Kidney (tissue), 14 donors: ENCODE data around the gene KXD1. TPM values are rescaled to one million over a fixed set of nuclear protein-coding genes. Genes with fewer than 3 reads are reported as not detected.
A peak's percentile ranks its signal among the peaks of the same experiment; 100 is the strongest.

Experiments
- DNase-seq, 5 donors: peaks; one replicate each; pipeline ENCODE4 v3.0.0-alpha.2; 2013 to 2020
- FAIRE-seq: peaks from 2 replicates; lab custom pipeline; 2012; peaks lifted over from hg19 to GRCh38; lab: Jason Lieb, UNC
- H3K27ac ChIP-seq, 2 donors: one replicate each; pipeline ENCODE4 v1.7.0; 2013; ENCODE audit warnings: low read depth in 2 of 2, low read length in 2 of 2, inconsistent platforms in 1 of 2
- H3K27me3 ChIP-seq: one replicate; pipeline ENCODE4 v1.7.1; 2013; ENCODE audit warnings: low read length, inconsistent platforms; ENCODE audit not compliant: control insufficient read depth, insufficient read depth
- H3K36me3 ChIP-seq, 3 donors: one replicate each; pipeline versions ENCODE4 v1.7.0 to v1.7.1; 2013; ENCODE audit warnings: low read length in 3 of 3, control low read depth in 1 of 3, inconsistent platforms in 1 of 3; ENCODE audit not compliant: insufficient read depth in 3 of 3, control insufficient read depth in 2 of 3
- H3K4me1 ChIP-seq, 3 donors: one replicate each; pipeline versions ENCODE4 v1.7.0 to v1.7.1; 2013; ENCODE audit warnings: low read length in 3 of 3, inconsistent platforms in 1 of 3, low read depth in 1 of 3; ENCODE audit not compliant: control insufficient read depth in 2 of 3, insufficient read depth in 2 of 3
- H3K4me3 ChIP-seq, 3 donors: one replicate each; pipeline versions ENCODE4 v1.7.0 to v1.8.1; 2013; ENCODE audit warnings: low read length in 3 of 3, control low read depth in 1 of 3, inconsistent platforms in 1 of 3
- H3K9ac ChIP-seq, 3 donors: one replicate each; pipeline versions ENCODE4 v1.7.0 to v1.7.1; 2013; ENCODE audit warnings: low read length in 3 of 3, control low read depth in 1 of 3, inconsistent platforms in 1 of 3
- H3K9me3 ChIP-seq, 3 donors: one replicate each; pipeline versions ENCODE4 v1.7.0 to v1.7.1; 2013; ENCODE audit warnings: low read length in 3 of 3, control low read depth in 1 of 3, inconsistent platforms in 1 of 3; ENCODE audit not compliant: control insufficient read depth in 2 of 3, insufficient read depth in 1 of 3
- CTCF ChIP-seq: IDR thresholded peaks from 3 replicates; pipeline ENCODE4 v1.5.1; 2012; ENCODE audit warnings: mild to moderate bottlenecking, moderate library complexity, borderline replicate concordance; ENCODE audit not compliant: insufficient read depth; ENCODE audit errors: extremely low read depth
- intact Hi-C: fragments of 100-400 bp; cut with DNase I; formaldehyde crosslinking; loops from one replicate; pipeline ENCODE4 v1.11.1; 2022
- polyA plus RNA-seq: library from polyadenylated mRNA; stranded (reverse); fragments of 350-450 nt; fragmentation: Illumina TruSeq; extraction: RNeasy Lipid Tissue Mini Kit (QIAGEN cat#74804); gene quantifications from one replicate; pipeline ENCODE4 v1.2.3, GENCODE V29; 2014; ENCODE audit warnings: low read depth, low replicate concordance; ENCODE audit not compliant: insufficient read depth
- total RNA-seq: library from RNA; stranded (reverse); fragmentation: NEBNext Ultra II Directional; extraction: Animal tissue kit (Norgen Biotek cat#: 25700); gene quantifications from one replicate; pipeline ENCODE4 v1.2.1, GENCODE V29; 2021
- donor health status: control.
- donor health status: control.
- donor health status: control.
- donor health status: control.
- donor health status: control.
- donor health status: DM: yes; HTN: yes; CAD: no.
- donor health status: Normal renal cell carcinoma (clear cell type).

The KXD1 gene
- total and polyA plus RNA-seq, 2 donors from 2014 or later: 56.3 to 69.9 TPM

GRCh38 chr19:18515959-18516358, 41.7 kb upstream of the KXD1 start:
- intact Hi-C loops: no loop called here
- H3K27ac ChIP-seq: peak overlapping the region; percentile 65 to 92
- no peak overlapping the region for H3K4me3 ChIP-seq
- DNase-seq (no peak), FAIRE-seq (no peak)
- H3K4me1 ChIP-seq: peaks cover 2 to 46% (median 41%) of the 10 kb centered on the region in 3 donors
- H3K9ac ChIP-seq: peak overlapping the region in 1 of 3 donors; percentile 78
- TF ChIP-seq CTCF: no peak
- no peaks in the 10 kb centered on the region for H3K36me3 ChIP-seq
- H3K9me3 ChIP-seq: no peaks in the 10 kb centered on the region
- no peaks in the 10 kb centered on the region for H3K27me3 ChIP-seq

- H3K4me1 ChIP-seq: peaks cover 2 to 44% (median 41%) of the 10 kb centered on the region in 3 donors
- H3K9ac ChIP-seq: no peak overlapping the region
- no peaks in the 10 kb centered on the region for H3K27me3 ChIP-seq
- FAIRE-seq (no peak), DNase-seq (no peak)
- no peak overlapping the region for H3K4me3 ChIP-seq
- H3K27ac ChIP-seq: no peak overlapping the region
- no peaks in the 10 kb centered on the region for H3K36me3 ChIP-seq
- no peaks in the 10 kb centered on the region for H3K9me3 ChIP-seq
- intact Hi-C loops: no loop called here
- no peak for TF ChIP-seq CTCF
These were observed 40.1 kb upstream of the KXD1 start for GRCh38 chr19:18517606-18518005.

GRCh38 chr19:18518639-18519038, 39.0 kb upstream of the KXD1 start:
- TF ChIP-seq CTCF: no peak
- H3K27me3 ChIP-seq: no peaks in the 10 kb centered on the region
- no peaks in the 10 kb centered on the region for H3K9me3 ChIP-seq
- DNase-seq (no peak), FAIRE-seq (no peak)
- H3K27ac ChIP-seq: peak overlapping the region in 1 of 2 donors; percentile 75
- H3K9ac ChIP-seq: peak overlapping the region in 1 of 3 donors; percentile 8
- H3K4me1 ChIP-seq: peaks cover 2 to 41% (median 38%) of the 10 kb centered on the region in 3 donors
- no peak overlapping the region for H3K4me3 ChIP-seq
- H3K36me3 ChIP-seq: no peaks in the 10 kb centered on the region
- intact Hi-C loops: no loop called here
